ENCODE measurements around the gene RET. TPM values are rescaled to one million over a fixed set of nuclear protein-coding genes. Genes with fewer than 3 reads are reported as not detected.

The RET gene
- total and polyA plus RNA-seq, 2 of the 8 experiments (the other 6 are each of a cell fraction or from before 2014, with no cell fraction given), result 6.7 to 8.4 TPM

GRCh38 chr10:43158636-43159035 is 81.8 kb downstream of the RET start (continued):
- TF ChIP-seq SIX5 (IDR thresholded peaks at IDR 0.05; ENCODE audit: low read depth, low read length) (no peak), CREB1 (IDR thresholded peaks at IDR 0.05) (no peak)

Measured in H1 (cell line).